NOMO-1 (cell line): ENCODE measurements around the gene HES3.
"Not testable (repeated sequence)": the region's sequence is repeated elsewhere in the genome, so short reads cannot be mapped to it uniquely, and the experiment has no call there.

Experiments
- DNase-seq, 2 experiments: peaks; one replicate each; lab custom pipeline; 2025; ENCODE audit not compliant: unreplicated experiment in 2 of 2; lab: John Stamatoyannopoulos, UW

Gene HES3

GRCh38 chr1:6218375-6219164 is 25.4 kb upstream of the HES3 start:
- DNase-seq: no peak

GRCh38 chr1:6219641-6220040 is 24.3 kb upstream of the HES3 start:
- DNase-seq: not testable (repeated sequence)

GRCh38 chr1:6220236-6220635 is 23.7 kb upstream of the HES3 start:
- no peak for DNase-seq

GRCh38 chr1:6221210-6221784 is 22.7 kb upstream of the HES3 start:
- DNase-seq: no peak

GRCh38 chr1:6222636-6223035 is 21.3 kb upstream of the HES3 start:
- DNase-seq: no peak

- no peak for DNase-seq
Measured at GRCh38 chr1:6223617-6224016, 20.4 kb upstream of the HES3 start.

- no peak for DNase-seq
Measured at GRCh38 chr1:6224718-6225117, 19.3 kb upstream of the HES3 start.

- DNase-seq: no peak
Measured at GRCh38 chr1:6225651-6226050, 18.3 kb upstream of the HES3 start.

GRCh38 chr1:6233376-6233775 is 10.6 kb upstream of the HES3 start:
- DNase-seq: no peak

GRCh38 chr1:6234502-6235295 is 9.3 kb upstream of the HES3 start:
- DNase-seq: no peak

- no peak for DNase-seq
Measured at GRCh38 chr1:6235296-6235677, 8.7 kb upstream of the HES3 start.

GRCh38 chr1:6237093-6237492 is 6.9 kb upstream of the HES3 start:
- DNase-seq: no peak

- no peak for DNase-seq
Measured at GRCh38 chr1:6239213-6239752, 4.7 kb upstream of the HES3 start.

- DNase-seq: peak; percentile 48 to 76
Measured at GRCh38 chr1:6239950-6240768, 3.8 kb upstream of the HES3 start.

- DNase-seq: no peak
Measured at GRCh38 chr1:6241107-6241886, 2.7 kb upstream of the HES3 start.

GRCh38 chr1:6241887-6242740 is 1.9 kb upstream of the HES3 start:
- no peak for DNase-seq

GRCh38 chr1:6243053-6243834 is 735 bp upstream of the HES3 start:
- no peak for DNase-seq

- no peak for DNase-seq
Measured at GRCh38 chr1:6244401-6245049, 546 bp downstream of the HES3 start.
